GM19468 (cell line): Measurements from ENCODE around the gene AK1.
"Not testable (repeated sequence)": the region's sequence is repeated elsewhere in the genome, so short reads cannot be mapped to it uniquely, and the experiment has no call there.

Experiments
- ATAC-seq: cut with Tn5 transposase; IDR thresholded peaks from one replicate; pipeline ENCODE4 v1.9.1; 2021; ENCODE audit warnings: mild to moderate bottlenecking, moderate library complexity, moderate number of reproducible peaks; ENCODE audit not compliant: unreplicated experiment; ENCODE audit errors: extremely low read depth

Gene AK1

DNA sequence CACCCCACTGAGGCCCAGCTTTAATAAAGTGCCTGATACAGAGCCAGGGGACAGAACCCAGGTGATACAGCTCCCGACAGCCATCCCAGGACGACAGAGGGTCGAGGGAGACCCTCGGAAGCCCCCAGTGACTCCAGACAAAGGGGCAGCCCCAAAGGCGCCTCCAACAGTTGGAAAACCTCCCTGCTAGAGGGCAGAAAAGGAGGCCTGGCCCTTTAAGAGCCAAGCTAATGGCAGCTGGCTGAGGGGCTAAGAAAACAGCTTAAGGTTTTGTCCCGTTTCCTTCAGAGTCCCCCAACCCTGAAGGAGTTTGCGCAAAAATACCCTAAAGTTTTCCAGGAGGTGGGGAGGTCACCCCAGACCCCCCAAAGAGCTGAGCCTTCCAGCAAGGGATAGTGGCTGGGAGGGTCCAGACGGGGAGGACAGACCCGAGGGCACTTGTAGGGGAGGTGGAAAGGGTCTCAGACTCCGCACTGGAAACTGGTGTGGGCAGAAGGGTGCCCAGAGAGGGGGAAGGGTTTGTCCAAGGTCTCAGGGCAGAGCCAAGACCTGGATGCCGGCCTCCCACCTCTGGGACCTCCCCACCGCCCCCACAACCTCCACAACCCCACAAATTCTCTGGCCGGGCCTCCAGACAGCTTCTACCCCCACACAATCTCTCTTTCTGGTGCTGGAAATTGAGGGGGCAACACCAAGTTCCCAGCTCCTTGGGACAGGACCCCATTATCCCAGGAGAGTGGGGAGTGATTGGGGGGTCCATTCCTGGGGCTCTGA, 8.2 kb upstream of the AK1 start:
- no peak for ATAC-seq

DNA sequence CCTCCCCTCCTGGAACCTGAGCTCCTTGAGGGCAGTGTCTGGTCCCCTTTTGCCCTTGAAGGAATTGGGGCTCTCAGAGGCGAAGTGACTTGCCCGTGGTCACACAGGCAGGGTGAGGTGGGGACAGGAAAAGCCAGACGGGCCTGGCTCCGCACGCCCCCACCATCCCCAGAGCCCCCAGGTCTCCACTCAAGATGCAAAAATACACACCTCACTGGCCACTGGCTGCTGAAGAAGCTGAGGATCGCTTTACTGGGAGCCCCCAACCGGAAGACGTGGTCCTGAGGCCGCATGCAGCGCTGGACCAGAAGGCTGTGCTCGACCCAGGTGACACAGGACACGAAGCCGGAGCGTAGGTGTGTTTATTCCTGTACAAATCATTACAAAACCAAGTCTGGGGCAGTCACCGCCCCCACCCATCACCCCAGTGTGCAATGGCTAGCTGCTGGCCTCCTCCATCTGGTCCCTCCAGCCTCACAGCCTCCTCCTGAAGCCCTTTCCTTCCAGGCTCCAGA, 7.6 kb upstream of the AK1 start:
- ATAC-seq = no peak

DNA sequence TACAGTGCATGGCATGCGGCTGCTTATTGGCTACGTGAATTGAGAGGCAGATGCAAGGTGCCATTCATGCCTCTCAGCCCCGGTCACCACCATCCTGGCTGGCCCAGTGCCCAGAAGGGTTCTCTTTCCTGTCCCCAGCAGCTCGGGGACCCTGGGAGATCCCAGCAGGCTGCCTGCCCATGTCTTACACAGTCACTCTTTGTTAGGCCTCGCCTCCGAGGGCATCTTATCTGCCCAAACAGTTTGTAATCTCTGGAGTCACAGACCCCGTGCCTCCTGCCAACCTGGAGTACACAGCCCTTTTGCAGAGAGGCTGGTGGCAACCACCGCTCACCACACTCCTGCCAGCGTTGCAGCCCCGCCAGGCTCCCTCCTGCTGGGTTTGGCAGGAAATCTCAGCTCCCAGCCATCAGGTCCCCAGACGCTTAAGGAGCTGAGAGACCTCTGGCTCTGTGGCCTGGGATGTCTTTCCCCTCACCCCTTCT, 7.0 kb upstream of the AK1 start:
- no peak for ATAC-seq

DNA sequence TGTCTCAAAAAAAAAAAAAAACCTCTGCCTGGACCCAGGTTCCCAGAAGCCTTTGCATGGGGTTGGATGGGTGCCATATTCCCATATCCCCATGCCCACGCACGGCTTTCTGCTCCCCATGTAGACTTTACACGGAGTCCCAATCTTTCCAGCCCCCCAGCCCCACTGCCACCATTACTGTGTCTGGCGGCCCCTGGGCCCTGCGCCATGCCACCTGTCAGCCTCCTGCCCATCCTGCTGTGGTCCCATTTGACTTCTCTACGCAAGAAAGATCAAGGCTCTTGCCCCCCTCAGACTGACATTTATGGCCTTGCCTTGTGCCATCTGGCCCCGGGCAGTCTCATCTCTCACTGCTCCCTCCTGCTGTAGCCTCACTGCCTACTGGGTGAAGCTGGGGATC, 6.5 kb upstream of the AK1 start:
- ATAC-seq = no peak

DNA sequence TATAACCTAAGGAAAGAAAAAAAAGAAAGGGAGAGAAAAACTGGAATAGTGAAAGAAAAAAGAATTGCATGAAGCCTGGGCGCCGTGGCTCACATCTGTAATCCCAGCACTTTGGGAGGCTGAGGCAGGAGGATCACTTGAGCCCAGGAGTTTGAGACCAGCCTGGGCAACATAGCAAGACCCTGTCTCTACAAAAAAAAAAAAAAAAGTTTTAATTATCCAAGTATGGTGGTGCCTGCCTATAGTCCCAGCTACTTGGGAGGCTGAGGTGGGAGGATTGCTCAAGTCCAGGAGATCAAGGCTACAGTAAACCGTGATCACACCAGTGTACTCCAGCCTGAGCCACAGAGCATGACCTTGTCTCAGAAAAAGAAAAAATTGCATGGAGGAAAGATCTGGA, 4.2 kb upstream of the AK1 start:
- not testable (repeated sequence) for ATAC-seq

DNA sequence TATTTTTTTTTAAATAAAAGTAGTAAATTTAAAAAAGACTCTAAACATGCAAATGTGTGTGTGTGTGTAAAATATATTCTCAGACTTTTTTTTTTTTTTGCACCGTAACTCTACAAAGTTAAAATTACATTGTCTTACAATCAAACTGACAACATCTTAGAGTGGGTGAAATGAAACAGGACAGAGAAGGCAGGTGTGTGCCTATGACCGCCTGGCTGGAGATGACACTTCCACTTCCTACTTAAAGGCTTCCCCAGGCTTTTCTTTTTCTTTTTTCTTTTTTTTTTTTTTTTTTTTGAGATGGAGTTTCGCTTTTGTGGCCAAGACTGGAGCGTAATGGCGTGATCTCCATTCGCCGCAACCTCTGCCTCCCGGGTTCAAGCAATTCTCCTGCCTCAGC, 2.7 kb upstream of the AK1 start:
- no peak for ATAC-seq

DNA sequence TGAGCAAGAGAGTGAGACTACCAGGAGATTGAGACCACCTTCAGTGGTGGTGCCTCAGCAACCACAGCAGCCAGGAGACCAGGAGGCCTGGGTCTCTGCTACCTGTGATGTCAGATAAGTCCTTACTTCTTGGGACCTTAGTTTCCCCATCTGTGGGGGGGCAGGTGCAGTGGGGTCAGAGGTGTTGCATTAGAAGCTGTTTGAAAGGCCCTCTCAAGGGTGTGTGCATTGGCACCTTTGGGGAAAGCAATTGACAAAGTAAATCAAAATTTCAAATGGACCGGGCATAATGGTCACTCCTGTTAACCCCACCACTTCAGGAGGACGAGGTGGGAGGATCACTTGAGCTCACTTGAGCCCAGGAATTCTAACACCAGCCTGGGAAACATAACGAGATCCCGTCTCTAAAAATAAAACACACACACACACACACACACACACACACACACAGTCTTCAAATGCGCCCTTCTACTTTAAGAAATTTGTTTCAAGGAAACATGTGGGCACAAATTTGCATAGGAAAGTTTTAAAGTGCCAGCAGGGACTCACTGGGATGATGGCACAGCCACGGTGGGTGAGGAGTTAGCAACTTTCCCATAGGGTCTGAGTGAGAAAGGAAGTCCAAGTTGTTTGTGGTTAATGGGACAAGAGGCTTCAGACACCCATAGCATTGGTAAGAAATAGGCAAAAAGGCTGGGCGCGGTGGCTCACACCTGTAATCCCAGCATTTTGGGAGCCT, 1.3 kb upstream of the AK1 start:
- no peak for ATAC-seq

DNA sequence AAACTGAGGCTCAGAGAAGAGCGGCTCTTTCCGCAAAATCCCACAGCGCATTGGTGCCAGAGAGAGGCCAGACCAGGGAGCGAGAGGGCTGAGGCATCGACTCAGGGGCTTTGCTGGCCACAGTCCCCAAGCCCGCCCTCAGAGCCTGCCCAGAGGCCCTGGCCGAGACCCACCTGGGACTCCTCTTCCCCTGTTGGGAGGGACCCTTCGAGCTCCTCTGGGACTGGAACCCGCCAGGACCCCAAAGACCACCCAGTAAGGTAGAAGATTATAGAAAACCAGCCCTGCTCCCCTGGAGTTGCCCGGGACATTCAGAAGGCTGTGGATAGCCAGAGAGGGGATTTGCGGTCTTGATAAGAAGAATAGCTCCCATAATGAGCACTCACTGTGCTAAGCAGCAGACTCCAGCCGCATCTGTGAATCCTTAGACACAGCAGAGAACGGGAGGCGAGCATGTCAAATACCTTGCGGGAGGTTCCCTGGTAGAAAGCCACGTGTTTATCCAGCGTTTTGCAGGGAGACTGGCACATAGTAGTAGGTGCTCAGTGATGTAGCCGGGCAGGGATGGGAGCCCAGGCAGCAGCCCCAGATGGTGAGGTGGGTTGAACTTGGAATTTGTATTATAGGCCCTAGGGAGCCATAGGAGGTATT, 651 bp upstream of the AK1 start:
- no peak for ATAC-seq

DNA sequence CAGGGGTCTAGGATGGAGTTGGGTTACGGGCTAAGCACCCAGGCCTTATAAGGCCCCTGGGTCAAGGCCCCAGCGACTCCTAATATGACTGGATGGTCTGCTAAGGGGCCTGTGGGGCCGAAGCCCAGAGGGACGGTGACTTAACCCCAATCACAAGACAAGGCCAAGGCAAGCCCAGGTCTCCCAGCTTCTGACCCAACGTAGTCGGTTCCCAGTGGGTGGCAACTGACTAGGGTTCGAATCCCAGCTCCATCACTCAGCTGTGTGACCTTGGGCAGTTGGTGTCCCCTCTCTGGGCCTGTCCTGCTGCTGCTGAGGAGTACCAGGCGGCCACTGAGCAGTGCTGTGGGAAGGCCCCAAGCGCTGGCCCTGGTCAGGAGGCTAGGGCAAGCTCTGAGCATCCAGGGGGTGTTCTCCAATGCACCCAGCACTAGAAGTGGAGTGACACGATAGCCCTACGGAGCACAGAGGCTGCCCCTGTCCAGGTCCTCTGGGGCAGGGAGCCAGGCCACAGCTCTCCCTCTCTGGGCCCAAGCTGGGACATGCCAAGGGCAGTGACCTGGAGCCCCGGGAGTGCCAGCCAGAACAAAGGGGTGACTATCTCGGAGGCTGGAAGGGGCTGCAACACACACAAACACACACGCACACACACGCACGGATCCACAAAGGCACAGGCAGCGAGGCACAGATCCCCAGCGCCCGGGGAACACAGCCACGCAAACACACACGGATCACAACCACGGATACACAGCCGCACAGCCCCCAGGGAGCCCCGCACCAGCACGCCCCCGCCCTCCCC, 512 bp downstream of the AK1 start:
- no peak for ATAC-seq

DNA sequence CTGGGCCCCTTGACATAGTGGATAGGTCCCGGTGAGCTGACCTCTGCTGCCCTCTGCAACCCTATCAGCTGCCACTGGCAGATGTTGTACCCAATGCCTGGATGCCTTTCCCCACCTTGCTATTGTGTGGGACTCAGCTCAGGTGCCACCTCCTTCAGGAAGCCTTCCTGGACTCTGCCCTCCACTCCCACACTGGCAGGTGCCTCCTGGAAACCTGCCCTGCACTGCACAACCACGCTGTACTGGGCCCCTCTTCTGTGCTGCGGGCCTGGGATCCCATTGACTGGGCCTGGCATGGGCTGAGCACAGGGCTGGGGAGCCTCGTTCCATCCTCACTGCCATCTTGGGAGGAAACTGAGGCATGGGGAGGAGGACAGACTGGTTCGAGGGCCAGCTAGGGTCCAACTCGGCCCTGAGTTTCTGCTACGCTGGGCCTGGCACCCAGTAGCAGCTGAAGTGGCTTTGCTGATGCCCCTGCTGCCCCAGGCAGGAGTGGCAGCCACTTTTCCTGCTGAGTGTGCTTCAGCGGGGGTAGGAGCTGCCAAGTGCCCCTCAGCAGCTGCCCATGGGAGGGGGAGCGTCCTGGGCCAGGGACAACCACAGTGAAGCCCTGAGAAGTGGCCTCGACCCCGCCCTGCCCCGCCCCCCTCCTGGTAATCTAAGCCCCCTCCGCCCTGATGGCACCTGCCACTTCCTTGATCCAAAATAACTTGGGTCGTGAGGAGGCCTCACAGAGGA, 1.3 kb downstream of the AK1 start:
- ATAC-seq = no peak

DNA sequence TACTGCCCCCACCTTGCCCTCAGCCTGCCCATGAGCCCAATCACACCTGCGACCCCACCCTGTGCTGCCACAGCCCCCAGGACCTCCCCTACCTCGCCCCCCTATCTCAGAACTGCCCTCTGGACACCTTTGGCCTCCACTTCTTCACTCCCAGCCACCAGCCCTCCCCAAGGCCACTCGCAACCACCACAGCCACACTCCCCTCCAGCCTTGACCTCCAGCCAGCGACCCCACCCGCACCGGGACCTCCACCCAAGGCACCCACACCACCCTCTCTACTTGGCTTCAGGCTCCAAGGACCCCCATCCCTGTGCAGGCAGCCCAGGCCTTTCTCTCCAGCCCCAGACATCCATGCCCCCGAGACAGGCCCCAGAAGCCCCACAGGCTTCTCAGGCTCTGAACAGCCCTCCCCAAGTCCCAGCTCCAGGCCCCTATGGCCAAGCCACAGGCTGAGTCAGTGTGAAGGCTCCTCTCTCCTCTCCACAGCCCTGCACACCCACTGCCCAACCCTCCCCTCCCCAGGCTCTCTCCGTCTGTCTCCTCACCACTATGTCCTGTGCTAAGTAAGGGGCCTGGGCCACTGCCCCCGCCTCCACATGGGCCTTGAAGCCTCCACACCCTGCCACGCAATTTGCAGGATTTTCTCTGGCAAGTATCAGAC, 2.0 kb downstream of the AK1 start:
- ATAC-seq = no peak

DNA sequence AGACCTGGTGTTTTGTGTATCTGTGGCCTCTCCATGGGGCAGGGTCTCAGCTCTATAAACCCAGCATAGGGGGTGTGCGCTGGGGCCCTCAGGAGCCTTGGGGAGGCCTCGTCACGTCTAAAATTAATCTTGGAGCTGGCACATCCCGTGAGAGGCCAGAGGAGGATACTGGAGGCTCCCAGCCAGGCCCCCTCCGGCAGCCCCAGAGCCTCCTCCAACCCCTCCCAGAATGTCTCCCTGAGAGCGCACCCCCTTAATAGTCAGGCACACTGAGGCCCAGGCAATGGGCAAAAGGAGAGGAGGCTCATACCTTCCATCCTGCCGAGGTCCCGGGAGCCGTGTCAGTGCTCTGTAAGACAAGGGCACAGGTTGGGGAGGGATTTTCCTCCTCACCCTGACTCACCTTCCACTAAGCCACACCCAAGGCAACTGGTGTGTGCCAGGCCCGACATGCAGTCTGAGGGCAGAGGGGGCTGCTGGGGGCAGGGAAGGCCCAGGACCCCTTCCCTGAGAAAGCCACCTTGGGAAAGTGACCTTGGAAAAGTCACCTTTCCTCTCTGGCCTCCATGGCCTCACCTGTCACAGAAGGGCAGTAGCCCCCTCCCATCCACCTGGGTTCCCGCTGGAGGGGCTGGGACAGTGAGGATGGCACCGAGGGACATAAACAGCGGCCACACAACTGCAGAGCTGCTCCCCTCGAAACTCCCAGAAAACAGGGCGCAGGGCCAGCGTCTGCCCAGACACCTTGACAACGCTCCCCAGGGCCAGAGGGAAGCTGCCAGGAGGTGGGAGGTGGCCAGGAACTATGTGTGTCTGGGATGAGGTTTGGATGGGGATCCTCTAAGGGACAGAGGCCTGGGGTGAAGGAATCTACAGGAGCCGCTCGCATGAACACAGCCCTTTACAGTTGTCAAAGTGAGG, 2.9 kb downstream of the AK1 start:
- no peak for ATAC-seq

DNA sequence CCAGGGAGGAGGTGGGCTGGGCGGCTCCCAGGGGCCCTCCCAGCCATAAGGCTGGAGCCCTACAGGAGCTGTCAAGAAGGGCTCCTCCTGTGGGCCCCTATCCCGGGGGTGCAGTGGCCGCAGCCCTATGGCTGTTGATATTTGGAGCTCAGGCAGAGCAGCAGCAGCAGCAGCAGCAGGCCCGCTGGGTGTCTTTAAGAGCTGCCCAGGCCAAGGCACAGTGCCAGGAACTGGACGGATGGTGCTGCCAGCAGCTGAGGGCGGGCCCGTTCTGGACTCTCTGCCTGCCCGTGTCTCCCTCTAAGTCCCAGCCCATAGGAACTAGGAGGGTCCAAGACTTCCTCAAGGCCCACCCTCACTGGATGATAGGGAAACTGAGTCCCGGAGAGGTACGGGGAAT, 3.6 kb downstream of the AK1 start:
- ATAC-seq = no peak

DNA sequence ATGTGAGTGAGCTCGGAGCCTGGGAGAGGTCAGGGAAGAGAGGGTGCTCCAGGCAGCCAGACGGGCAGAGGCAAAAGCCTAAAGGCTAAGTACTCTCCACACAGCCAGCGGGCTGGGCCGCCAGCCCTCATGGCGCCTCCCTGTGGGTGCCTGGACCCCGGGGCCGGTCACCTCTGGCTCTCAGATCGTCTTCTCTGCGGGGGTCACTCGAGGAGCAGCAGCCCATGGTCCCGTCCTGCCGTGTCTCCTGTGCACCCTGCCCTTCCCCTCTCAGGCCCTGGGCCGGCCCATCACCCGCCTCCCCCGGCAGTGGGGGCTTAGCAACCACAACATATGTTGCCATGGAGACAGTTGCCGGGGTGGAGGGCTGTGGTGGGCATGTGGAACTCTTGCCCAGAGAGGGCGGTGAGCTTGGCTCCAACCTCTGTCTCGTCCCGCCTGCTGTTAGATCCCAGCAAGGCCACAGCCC, 4.2 kb downstream of the AK1 start:
- no peak for ATAC-seq

DNA sequence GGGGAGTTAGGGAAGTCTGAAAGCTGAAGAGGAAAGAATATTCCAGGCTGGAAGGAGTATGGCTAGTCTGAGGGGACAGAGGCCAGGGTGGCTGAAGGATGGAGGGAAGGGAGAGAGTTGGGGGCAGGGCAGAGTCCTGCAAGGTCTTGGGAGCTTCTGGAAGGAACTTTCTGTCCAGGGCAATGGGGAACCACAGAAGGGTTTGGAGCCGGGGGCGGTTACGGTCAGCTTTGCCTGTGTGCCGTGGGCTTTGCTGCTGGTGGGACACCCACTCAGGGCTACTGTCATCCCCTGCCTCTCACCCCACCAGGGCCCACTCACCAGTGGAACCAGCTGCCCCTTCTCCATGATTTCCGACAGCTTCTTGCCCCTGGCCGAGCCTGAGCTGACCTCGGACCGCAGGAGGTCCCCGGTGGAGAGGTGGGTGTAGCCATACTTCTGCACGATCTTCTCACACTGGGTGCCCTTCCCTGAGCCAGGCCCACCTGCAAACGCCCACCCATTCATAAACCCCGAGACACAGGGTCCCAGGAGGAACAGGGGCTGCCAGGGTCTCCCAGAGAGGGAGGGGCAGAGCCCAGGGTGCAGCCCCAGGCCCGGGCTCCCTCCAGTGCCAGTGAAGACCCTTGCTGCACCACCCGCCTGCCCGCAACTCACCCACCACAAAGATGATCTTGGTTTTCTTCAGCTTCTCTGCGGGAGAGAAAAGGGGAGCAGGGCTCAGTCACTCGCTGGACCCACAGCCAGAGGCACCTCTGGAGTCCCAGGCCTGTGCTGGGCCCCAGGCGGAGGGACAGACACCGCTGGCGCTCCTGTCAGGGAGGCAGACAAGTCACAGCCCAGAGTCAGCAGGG, 4.9 kb downstream of the AK1 start:
- ATAC-seq = no peak

DNA sequence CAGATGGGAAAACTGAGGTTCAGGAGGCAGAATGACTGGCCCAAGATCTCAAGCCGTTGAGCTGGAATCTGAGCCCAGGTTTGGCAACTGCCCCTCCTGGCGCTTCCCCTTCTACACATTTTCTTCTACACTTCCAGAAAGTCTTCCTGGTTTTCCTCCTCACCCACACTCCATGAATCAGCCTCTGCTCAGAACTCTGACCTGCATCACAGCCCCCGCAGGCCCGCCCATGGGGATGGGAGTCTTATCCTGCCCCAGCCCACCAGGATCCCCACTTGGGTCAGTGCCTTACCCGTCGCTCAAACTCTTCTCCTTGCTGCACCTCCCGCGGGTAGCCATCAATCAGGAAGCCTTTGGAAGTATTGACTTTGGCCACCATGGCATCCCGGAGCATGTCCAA, 5.9 kb downstream of the AK1 start:
- no peak for ATAC-seq

DNA sequence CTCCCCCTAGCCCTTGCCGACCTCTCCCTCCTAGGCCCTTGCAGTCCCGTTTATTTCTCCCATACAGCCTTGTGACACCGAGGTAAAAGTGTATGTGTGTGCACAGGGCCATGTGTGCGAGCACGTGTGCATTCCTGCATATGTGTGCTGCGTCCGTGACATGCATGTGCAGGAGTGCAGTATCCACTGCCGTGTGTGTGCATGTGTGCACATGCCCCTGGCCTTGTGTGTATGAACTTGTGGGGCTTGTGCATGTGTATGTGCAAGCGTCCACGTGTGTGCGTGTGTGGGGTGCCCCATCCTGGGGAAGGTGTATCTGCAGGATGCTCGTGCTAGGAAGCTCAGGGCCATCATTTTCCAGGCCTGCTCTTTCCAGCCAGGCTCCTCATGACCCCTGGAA, 6.6 kb downstream of the AK1 start:
- no peak for ATAC-seq
